LNCAP (cell line): ENCODE results near the gene CPSF4L.

Source experiments
- TF ChIP-seq, protein P1 (sequence below): fragments of 450-650 bp; IDR thresholded peaks from 2 replicates; pipeline ENCODE4 v1.5.1; 2017; ENCODE audit warnings: mild to moderate bottlenecking

CPSF4L gene

DNA sequence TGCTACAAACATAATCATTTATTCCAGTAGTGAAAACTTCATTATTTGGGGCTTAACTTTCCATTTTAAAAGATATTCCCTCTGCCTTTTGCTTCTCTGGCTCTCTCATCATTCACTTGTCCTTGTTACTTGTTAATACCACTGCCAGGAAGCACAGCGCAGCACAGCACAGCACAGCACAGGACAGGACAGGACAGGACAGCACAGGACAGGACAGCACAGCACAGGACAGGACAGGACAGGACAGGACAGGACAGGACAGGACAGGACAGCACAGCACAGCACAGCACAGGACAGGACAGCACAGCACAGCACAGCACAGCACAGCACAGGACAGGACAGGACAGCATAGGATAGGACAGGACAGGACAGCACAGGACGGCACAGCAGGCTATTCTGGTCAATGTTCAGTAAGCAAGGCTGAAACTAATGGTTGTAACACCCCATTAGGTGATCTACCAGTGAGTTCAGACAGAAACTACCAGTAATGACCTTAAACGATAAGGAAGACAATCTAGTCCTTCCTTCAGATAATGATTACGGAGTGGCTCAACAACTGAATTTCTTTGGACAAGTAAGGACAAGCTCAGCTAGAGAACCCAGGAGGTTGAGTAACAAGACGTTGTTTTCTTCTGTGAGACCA lies 36.9 kb downstream of the CPSF4L start:
- TF ChIP-seq, protein P1, sequence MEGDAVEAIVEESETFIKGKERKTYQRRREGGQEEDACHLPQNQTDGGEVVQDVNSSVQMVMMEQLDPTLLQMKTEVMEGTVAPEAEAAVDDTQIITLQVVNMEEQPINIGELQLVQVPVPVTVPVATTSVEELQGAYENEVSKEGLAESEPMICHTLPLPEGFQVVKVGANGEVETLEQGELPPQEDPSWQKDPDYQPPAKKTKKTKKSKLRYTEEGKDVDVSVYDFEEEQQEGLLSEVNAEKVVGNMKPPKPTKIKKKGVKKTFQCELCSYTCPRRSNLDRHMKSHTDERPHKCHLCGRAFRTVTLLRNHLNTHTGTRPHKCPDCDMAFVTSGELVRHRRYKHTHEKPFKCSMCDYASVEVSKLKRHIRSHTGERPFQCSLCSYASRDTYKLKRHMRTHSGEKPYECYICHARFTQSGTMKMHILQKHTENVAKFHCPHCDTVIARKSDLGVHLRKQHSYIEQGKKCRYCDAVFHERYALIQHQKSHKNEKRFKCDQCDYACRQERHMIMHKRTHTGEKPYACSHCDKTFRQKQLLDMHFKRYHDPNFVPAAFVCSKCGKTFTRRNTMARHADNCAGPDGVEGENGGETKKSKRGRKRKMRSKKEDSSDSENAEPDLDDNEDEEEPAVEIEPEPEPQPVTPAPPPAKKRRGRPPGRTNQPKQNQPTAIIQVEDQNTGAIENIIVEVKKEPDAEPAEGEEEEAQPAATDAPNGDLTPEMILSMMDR = no peak

DNA sequence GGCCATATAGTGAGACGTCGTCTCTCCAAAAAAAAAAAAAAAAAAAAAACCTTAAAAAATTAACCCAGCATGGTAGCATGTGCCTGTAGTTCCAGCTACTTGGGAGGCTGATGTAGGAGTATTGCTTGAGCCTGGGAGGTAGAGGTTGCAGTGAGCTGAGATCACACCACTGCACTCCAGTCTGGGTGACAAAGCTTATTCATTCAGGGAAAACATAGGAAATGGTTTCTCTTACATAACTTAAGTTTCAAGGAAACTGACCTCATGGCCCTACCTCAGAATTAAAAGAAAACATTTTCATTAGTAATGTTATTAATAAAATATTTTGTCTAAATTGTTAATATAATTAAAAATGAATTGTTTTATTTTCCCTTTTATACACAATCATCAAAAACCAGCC lies 37.4 kb downstream of the CPSF4L start:
- TF ChIP-seq, protein P1 = no peak

DNA sequence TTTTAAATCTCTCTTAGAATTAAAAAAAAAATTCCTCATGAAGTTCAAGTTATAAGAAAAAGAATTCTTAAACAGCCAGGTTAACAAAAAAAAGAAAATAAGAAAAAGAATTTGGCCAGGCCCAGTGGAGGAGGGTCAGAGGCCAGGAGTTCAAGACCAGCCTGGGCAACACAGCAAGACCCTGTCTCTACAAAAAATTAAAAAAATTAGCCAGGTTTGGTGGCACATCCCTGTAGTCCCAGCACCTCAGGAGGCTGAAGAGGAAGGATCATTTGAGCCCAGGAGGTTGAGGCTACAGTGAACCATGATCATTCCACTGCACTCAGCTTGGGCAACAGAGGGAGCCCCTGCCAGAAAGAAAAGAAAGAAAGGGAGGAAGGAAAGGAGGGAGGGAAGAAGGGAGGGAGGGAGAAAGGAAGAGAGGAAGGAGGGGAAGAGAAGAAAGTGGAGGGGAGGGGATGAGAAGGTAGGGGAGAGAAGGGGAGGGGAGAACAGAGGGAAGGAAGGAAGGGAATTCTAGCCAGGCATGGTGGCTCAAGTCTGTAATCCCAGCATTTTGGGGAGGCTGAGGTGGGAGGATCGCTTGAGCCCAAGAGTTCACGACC lies 38.0 kb downstream of the CPSF4L start:
- TF ChIP-seq, protein P1 = no peak

DNA sequence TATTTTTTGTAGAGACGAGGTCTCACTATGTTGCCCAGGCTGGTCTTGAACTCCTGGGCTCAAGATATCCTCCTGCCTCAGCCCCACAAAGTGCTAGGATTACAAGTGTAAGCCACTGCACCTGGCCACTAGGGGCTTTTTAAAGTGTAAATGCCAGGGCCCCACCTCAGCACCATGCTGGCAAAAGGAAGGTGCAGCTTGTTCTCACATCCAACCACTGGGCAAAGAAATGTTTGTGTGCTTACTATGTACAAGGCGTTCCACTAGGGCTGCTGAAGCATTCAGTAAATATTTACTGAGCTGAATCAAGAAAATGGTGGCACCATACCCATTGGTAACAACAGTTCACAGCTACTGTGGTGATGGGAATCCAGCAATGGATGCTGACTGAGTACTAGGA lies 46.2 kb downstream of the CPSF4L start:
- TF ChIP-seq, protein P1 = peak; percentile 46

DNA sequence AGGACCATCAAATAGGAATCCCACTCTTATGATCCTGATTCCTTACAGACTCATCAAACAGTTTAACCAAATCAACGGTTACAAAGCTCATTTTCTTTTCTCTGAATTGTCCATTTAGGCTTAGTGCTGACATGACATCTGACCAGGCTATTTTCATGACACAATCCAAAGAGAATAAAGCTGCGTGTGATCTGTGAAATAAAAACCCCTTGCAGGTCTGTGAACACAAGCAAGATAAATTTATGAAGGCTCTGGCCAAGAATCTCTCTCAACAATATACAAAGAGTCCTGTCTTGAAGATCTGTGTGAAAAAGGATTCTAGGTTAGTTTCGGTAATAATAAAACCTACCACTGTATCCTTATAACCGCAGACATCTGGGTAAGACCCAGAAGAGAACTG lies 46.8 kb downstream of the CPSF4L start:
- TF ChIP-seq, protein P1 = no peak

DNA sequence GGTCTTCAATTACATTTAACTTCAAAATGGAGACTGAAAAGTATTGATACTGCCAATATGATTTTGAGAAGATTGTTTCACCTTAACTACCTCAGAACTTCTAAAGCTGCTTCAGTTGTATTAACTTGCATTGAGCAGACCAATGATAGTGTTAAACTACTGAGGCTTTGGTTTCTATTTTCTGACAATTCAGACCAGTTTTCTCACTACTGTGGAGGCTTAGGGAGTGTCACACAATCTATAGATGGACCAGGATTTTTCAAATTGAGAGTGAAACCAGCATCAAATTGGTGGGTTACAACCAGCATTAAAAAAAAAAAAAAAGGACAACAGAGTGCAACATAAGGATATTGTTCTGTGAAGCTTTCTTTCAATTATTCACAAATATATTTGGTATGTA lies 47.7 kb downstream of the CPSF4L start:
- TF ChIP-seq, protein P1 = no peak

DNA sequence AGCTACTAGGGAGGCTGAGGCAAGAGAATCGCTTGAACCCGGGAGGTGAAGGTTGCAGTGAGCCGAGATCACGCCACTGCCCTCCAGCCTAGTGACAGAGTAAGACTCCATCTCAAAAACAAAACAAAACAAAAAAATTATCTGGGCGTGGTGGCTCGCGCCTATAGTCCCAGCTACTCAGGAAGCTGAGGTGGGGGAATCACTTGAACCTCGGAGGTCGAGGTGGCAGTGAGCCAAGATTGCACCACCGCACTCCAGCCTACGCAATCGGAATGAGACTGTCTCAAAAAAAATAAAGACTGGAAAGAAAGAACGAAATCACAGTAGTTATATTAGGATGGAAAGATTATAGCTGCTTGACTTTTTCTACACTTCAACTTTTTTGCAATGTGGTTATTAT lies 49.9 kb downstream of the CPSF4L start:
- TF ChIP-seq, protein P1 = no peak
